ELF-1 (cell line): ENCODE measurements around the gene JMJD6.
"Not testable (repeated sequence)": the region's sequence is repeated elsewhere in the genome, so short reads cannot be mapped to it uniquely, and the experiment has no call there.

Source experiments
- DNase-seq: peaks from one replicate; pipeline ENCODE4 v3.0.0-alpha.2; 2016; ENCODE audit warnings: low read depth, low spot score

JMJD6 gene

DNA sequence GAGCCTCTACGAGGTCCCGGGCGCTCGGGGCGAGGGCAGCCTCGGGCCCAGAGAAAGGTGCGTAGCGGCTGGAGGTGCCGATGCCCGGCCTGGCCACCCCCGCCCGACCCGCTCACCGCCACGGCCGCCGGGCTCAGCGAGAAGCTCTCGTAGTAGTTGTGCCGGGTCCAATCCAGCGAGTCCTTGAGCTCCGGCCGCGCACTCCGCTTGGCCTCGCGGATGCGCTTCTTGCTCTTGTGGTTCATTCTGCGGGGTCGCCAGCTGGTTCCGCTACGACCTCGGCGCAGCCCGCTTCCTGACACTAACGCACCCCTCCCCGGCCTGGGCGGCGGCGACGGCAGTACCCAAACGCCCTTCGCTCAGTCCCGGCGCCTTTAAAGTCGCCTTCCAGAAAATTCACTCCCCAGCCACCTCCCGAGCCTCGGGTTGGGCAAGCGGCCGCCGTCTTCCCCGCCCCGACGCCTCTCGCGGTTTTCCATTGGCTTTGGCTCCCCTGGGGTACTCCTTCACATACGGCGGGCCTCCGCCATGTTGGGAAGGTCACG, at the start of gene JMJD6:
Gene JMJD6, minus strand, starts transcription at position 376 of the 545 bp plus-strand sequence. Its CDS starts 131 bp downstream, at position 245.
- peak; percentile 97 for DNase-seq

DNA sequence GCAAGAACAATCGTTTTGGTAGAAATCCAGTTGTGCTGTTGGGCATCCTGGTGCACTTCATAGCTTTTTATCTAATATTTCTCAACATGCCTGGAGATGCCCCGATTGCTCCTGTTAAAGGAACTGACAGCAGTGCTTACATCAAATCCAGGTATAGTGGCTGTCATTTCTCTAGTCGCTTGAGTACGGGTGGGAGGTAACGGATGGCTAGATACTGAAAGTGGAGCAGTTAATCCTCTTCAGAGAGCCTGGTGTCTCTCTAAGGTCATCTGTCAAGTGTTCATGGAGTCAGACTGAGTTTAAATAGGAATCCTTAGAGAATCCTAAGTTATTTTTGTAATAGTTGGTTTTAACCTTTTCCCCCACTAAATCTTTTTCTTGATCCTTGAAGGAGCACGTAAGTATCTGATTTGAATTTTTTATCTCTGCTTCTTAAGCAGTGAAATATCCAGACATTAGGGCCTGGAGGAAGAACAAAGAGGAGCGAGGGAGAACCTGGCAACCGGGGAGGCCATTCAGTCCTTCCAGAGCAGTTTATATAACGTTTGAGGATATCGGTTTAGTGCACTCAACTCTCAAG, 48.7 kb upstream of the JMJD6 start:
- DNase-seq = no peak

DNA sequence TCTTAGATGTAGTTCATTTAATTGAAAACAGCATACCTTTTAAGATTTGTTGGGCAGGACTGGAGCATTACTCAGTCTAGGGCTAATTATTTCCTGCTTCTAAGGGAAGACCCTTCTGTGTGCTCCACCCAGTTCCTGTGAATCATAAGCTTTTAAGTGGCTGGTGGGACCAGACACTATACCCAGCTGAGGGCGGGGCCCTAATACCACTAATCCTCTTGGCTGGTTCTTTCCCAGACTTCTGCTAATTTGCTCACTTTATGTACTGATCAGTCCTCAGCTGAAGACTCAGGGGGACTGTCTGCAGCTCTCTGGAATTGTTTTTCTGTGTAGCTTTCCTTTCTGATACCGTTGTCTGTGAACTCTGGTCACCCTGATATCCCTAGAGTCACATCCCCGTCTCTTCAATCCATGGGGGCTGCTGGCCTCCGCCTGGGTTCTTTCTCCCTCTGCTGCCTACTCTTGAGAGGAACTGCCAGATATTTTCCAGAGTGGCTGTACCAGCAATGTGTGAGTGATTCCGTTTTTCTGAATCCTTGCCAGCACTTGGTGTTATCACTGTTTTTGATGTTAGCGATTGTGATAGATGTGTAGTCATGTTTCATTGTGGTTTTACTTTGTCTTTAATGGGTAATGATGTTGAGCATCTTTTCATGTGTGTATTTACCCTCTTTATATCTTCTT, 46.6 kb upstream of the JMJD6 start:
- DNase-seq = peak; percentile 61

DNA sequence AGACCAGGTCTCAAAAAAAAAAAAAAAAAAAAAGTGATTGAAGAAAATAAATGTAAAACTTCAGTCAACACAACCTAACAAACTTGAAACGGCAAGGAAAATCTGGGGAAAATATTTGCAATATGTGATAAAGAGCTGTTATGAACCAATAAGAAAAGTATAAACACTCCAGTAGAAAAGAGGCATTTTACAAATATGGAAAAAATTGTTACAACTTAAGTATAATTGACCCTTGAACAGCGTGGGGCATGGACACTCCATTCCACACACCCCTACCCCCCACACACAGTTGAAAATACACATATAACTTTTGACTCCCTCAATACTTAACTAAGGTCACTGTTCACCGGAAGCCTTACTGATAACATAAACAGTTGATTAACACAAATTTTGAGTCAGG, 32.2 kb upstream of the JMJD6 start:
- no peak for DNase-seq

DNA sequence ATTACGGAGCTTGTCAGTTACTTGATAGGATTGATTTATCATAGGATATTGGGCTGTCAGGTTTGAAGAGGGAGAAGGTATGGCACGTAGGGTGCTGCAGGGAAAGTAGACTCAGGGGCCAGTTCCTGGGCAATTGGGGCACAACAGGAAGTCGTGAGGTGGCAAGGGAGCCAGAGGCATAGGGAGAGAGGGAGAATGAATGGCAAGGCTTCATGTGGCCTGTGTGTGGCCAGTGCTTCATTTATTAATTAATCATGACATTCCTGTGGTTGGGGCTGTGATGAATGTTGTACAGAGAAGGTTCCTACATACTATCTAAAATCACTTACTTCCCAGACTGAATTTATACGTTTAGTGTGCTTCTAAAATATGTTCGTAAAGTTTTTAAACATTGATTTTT, 30.9 kb upstream of the JMJD6 start:
- no peak for DNase-seq

DNA sequence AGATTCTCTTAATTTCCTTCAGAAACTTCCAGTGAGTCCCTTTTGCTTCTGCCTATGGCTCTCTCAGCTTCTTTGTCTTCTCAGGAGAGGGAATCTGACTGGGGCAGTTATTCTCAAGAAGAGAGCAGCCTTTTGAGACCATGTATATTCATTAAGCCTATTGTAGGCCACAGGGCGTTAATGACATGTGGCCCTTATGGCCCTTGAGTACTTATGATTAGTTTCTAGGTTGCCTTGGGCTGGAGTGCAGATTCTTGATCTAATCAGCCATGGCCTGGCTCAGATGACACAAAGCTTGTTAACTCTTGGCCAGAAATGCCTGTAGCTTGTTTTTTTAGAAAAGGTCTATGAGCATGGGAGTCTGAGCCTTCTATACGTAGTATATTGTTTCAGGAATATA, 28.9 kb upstream of the JMJD6 start:
- DNase-seq = no peak

DNA sequence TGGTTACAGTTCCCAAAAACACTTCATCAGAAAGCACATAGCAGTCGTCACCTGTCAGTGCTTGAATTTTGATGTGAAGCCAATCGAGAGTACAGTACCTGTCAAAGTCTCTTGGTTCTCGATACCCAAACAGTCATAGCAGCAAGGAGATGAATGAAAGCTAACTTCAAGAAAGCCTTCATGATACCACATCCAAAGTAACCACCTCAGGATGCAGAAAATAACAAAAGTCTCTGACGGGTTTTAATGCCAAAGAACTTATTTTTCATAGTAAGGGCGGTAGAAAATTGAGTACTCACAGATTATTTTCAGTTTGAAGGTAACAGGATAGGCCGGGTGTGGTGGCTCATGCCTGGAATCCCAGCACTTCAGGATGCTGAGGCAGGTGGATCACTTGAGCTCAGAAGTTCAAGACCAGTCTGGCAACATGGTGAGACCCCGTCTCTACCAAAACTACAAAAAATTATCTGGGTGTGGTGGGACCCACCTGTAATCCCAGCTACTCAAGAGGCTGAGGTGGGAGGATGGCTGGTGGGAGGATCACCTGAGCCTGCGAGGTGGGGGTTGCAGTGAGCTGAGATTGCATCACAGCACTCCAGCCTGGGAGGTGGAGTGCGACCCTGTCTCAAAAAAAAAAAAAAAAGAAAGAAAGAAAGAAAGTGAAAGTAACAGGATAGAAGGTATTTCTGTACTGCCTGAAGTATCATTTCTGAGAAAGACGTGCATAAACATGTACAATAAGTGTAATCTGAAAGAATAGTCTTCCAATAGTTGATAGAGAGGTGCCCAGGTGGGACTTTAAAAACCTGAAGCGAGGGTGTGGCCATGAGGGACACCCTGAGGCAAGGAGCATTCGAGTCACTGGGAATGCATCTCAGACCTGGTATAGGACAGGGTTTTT, 26.9 kb upstream of the JMJD6 start:
- DNase-seq = no peak

DNA sequence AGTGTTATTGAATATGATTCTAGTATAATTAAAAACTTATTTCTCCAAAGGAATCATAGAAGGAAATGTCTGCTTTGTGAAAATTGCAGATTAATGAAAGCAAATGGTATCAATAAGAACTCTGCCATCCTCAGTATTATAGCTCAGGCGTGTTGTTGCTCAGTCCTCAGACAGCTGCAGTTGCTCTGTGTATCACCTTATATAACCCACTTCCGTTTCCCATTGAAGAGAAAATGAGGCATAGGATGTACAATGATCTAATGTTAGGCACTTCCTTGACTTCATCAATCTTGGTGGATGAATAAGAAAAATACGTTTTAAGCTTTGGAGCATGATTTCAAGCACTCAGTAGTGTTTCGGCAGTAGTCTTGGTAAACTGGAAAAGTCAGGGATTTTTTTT, 25.6 kb upstream of the JMJD6 start:
- DNase-seq = no peak

DNA sequence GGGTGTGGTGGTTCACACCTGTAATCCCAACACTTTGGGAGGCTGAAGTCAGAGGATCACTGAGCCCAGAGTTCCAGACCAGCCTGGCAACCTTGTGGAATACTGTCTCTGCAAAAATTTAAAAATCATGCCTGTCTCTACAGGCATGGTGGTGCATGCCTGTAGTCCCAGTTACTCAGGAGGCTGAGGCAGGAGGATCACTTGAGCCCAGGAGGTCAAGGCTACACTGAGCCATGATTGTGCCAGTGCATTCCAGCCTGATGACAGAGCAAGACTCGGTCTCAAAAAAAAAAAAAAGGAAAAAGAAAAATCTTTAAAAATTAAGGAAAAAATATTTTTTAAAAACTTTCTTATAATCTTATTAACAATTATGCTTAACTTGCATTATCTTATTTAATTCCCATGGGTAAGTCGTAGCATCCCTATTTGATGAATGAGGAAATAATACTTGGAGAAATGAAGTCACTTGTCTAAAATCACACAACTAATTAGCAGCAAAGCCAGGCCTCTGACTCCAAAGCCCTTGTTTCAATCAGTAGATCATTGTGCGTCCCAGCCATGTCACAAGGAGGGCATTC, 25.1 kb upstream of the JMJD6 start:
- DNase-seq = no peak

DNA sequence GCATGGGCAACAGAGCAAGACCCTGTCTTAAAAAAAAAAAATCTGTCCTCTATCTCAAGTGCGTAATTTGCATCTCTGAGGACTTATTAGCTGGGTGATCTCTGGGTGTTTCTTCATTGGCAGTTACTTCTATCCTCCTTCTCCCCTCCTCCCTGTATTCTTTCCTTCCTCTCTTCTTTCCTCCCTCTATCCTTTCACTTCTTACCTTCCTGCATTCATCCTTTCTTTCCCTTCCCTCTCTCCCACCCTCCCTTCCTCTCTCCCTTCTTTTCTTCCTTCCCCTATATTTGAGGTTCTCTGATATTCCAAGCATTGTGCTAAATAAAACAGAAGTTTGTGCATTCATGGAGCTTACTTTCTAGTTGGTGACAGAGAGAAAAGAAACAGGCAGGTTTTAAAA, 22.3 kb upstream of the JMJD6 start:
- DNase-seq = no peak

DNA sequence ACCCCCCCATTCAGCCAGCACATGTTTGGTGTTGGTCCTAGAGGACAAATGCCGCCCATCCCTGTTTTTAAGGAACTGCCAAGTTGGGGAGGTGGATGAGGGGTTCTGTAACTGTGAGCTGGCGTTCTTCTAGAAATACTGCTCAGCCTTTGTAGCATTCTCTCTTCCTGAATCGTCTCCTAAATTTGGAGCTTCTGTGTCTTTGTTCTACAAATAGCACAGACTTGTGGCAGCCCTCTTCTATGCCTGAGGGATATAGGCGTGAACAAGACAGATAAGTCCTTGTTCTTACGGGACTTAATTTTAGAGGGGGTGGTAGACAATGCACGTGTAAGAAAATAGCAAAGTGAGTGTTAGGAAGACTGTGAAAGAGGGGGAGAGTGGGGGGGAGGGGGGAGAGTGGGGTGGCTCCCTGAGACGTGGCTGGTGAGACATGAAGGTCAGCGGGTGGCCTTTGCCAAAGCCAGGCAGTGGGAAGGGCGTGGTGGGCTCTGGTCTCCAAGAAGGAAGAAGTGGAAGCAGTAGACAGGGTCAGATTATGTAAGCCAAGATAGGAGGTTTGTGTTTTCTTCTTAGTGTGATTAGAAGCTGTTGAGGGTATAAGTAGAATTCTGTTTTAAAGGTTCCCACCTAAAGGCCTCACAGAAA, 21.4 kb upstream of the JMJD6 start:
- no peak for DNase-seq

DNA sequence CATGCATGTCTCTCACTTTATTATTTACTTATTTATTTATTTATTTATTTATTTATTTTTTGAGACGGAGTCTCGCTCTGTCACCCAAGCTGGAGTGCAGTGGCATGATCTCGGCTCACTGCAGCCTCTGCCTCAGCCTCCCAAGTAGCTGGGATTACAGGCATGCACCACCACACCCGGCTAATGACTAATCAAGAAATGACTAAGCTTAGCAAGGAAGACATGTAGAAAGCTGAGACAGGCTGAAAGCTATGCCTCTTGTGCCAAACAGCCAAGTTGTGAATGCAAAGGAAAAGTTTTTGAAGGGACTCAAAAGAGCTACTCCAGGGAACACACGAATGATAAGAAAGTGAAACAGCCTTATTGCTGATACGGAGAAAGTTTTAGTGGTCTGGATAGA, 19.4 kb upstream of the JMJD6 start:
- not testable (repeated sequence) for DNase-seq

DNA sequence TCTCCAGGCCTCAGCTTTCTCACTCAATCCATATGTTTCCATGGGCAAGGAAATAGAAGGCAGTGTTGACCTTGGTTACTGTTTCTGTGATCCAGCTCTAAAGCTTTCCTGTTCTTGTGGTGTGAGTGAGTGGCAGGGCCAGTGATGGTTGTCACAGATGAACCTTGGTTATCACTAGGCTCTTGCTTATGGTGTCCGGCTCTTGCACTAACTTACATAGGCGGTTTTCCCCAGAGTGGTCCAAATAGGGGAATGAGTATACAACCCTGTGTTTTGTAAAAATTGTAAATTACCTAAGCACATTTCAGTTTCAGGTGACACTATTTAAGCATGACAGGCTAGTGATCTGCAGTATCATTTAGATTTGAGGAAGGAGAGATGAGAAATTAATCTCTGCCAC, 18.3 kb upstream of the JMJD6 start:
- no peak for DNase-seq

DNA sequence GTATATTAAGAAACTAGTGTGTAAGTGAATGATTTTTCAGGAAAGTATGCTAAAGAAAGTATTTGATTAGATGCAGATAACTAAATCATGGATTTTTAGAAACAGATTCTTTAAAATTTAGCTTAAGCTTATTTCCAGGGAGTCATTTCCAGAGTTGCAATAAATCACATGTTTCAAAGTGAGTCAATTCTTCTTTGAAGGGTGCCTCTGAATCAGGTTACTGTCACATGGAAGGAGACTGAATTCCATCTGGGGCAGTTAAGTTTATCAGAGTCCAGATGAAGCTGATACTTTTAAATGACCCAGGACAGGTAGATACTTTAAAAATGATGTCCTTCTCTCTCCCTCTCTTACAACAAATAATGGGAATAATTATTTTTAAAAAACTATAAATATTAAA, 16.6 kb upstream of the JMJD6 start:
- DNase-seq = no peak

DNA sequence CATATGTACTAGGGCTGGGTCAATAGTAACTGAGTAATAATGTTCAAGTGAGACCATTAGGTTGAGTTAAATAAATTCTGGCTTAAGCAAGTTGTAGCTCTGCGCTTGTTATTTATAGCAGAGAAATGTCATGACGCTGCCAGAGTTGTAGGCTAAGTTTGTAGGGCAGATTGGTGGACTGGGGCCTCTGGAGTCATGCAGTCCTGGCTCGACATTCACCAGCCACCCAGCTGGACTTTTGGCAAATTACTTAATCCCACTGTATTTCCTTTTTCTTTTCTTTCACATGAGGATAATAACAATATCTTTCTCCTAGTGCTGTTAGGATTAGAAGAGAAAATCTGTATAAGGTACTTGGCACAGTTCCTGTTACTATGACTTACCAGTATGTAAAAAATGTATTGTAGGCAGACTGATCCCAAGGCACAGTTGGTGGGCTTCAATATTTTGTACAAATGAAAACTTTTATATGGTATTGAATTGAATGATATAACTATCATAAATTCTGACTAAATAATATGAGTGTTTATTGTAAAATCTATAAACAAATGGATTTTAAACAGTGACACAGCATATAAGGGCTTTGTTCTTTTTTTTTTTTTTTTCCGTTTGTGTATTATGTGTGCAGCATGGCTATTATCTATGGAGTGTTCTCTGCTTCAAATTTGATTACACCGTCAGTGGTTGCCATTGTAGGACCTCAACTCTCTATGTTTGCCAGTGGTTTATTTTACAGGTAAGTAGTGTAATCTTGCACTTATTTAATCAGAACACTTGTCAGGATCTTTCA, 14.1 kb upstream of the JMJD6 start:
- DNase-seq = no peak

DNA sequence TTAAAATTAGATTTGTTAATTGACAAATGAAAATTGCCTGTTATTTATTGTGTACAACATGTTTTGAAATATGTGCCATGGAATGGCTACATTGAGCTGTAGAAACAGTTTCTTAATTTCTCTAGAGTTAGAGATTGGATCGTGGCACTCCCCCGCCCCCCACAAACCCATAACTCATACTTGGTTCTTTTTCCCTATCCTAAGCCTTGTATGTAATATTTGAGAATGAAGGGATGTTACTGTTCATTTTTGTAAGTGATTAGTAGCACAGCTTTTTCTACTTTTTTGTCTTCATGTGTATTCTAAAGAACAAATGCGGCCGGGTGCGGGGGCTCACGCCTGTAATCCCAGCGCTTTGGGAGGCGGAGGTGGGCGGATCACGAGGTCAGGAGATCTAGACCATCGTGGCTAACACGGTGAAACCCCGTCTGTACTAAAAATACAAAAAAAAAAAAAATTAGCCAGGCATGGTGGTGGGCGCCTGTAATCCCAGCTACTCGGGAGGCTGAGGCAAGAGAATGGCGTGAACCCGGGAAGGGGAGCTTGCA, 13.2 kb upstream of the JMJD6 start:
- DNase-seq = not testable (repeated sequence)

DNA sequence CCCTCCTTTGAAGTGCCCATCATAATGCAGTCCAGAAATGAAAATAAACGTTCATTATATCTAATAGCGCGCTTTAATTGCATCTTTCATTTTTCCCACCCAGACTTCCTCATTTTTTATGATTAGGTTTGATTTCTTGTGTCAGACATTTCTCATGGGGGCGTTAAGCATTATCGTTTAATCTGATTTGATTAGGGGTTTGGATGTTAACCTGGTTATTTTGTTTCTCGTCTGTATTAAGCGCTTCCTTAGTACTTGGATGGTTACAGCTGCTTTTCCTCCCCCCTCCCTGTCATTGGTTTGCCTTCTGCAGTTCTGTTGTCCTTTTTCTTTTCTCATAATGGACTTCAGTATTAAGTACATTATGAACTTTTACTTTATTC, 12.1 kb upstream of the JMJD6 start:
- DNase-seq = no peak

DNA sequence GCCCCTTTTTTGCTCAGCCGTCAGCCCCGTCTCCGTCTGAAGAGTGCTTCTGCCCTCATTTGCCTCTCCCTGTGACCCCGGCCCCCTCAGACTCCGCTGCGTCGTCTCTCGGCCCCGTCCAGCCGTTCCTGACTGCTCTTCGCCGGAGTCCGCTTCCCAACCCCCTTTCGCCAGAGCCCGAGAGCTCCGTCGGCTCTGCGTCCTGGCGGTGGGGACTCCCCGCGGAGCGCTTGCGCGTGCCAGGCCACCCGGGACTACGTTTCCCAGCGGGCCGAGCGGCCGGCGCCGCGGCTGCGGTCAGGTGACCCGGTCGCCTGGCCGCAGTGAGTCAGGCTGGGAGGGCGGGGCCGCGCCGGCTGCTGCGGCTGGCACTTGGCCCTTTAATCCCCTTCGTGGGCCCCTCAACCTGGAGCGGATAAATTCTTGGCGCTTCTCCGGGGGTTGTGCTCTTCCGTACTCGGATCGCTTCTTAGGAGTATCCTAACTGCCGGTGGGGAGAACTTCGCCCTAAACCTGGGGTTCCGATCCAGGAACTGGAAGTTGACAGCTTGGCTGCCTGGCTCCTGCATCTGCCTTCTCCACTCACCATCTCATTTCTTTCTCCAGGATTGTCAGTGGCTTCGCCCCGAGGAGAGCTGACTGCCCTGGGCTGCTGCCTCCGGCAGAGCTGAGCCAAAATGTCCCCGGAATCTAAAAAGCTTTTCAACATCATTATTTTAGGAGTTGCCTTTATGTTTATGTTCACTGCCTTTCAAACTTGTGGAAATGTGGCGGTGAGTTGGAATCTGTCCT, 11.5 kb upstream of the JMJD6 start, which contains the start of gene MFSD11:
Gene MFSD11, plus strand, starts transcription at position 444 of the 792 bp plus-strand sequence. Its CDS starts 234 bp downstream, at position 678.
- peak; percentile 97 for DNase-seq

DNA sequence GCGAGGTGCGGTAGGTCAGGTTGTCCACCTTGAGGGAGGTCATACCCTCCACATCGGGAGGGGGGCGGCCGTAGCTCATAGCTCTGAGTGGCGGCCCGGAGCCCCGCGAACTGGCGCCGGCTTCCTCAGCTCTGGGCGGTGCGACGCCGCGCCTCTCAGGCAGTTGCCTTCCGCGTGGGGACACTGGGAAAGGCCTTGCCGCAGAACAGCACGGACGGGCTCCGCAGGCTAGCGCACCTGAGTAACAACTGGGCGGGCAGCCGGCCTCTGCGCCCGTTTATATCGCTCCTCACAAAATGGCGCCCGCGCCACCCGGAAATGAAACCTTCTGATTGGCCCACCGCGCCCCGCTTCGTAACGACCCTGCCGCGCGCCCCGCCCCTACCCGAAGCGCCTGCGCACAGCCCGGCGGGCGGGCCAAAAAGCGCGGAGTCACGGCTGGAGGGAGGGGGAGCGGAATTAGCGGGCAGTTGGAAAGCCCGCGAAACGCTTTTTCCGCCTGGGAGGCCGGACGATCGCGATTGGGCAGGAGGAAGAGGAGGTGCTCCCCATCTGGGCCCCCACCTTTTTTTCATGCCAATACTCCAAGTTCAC, 10.8 kb upstream of the JMJD6 start, which contains the start of gene SRSF2:
Gene SRSF2, minus strand, starts transcription at position 250 of the 594 bp plus-strand sequence. Its CDS starts 171 bp downstream, at position 79.
- DNase-seq = peak; percentile 99
